Activated T-cell treated with anti-CD3 and anti-CD28 coated beads, Interleukin-2, amount 50 U/mL, for 72 hours (primary cell): ENCODE data around the gene LRRC46. TPM values are rescaled to one million over a fixed set of nuclear protein-coding genes. Genes with fewer than 3 reads are reported as not detected.

Experiments used
- ATAC-seq, 2 donors: fragments of 150-1000 bp; cut with Tn5 transposase; replicated peaks in 1 of 2; 2 replicates each; pipeline ENCODE4 v1.10.0; 2021; ENCODE audit warnings: moderate library complexity in 2 of 2, mild to moderate bottlenecking in 1 of 2
- DNase-seq, 2 donors: peaks; one replicate each; pipeline ENCODE4 v3.0.0; 2021 to 2022; ENCODE audit warnings: mixed read lengths in 1 of 2
- H3K27ac Mint-ChIP-seq: one replicate; pipeline ENCODE4 v1.8.0; 2022; ENCODE audit warnings: mild to moderate bottlenecking, moderate library complexity, mixed read lengths
- H3K27me3 Mint-ChIP-seq: one replicate; pipeline ENCODE4 v1.8.0; 2022; ENCODE audit warnings: low read depth, mixed read lengths
- H3K36me3 Mint-ChIP-seq, 2 donors: one replicate each; pipeline ENCODE4 v1.8.0; 2022; ENCODE audit warnings: mixed read lengths in 2 of 2, mild to moderate bottlenecking in 1 of 2; ENCODE audit not compliant: insufficient read depth in 2 of 2
- H3K4me1 Mint-ChIP-seq: one replicate; pipeline ENCODE4 v1.8.0; 2022; ENCODE audit warnings: low read depth, mixed read lengths
- H3K4me3 Mint-ChIP-seq, 2 donors: one replicate each; pipeline ENCODE4 v1.8.0; 2022; ENCODE audit warnings: mild to moderate bottlenecking in 2 of 2, mixed read lengths in 2 of 2, moderate library complexity in 2 of 2
- H3K9me3 Mint-ChIP-seq, 2 donors: one replicate each; pipeline ENCODE4 v1.8.0; 2022; ENCODE audit warnings: mixed read lengths in 2 of 2
- total RNA-seq, 2 donors: library from RNA; stranded (reverse); gene quantifications; one replicate each; pipeline ENCODE4 v1.2.3, GENCODE V29; 2022

Gene LRRC46
- total RNA-seq, 2 donors from 2014 or later: 0.46 to 0.83 TPM

GRCh38 chr17:47884427-47884740, 52.9 kb downstream of the LRRC46 start:
- Mint-ChIP-seq H3K4me1 (peaks cover 20% of the 10 kb centered on the region), H3K36me3 (no peaks in the 10 kb centered on the region), H3K27ac (no peak overlapping the region), H3K9me3 (no peaks in the 10 kb centered on the region), H3K27me3 (no peaks in the 10 kb centered on the region), H3K4me3 (no peak overlapping the region)
- DNase-seq: no peak
- no peak for ATAC-seq

GRCh38 chr17:47884905-47885730, 53.6 kb downstream of the LRRC46 start:
- H3K9me3 Mint-ChIP-seq: no peaks in the 10 kb centered on the region
- ATAC-seq (no peak), DNase-seq (no peak)
- no peak overlapping the region for H3K27ac Mint-ChIP-seq
- H3K4me3 Mint-ChIP-seq: no peak overlapping the region
- peaks cover 20% of the 10 kb centered on the region for H3K4me1 Mint-ChIP-seq
- no peaks in the 10 kb centered on the region for H3K36me3 Mint-ChIP-seq
- H3K27me3 Mint-ChIP-seq: no peaks in the 10 kb centered on the region

Other genes starting within 250 kb of the LRRC46 start
- 100 to 1,000 TPM; 581 to 729 TPM for gene KPNB1, start 181.8 kb upstream of the LRRC46 start, total RNA-seq
- 10 to 100 TPM; 24.2 to 28.7 TPM for gene TBKBP1, start 137.5 kb upstream of the LRRC46 start, total RNA-seq
- 10 to 100 TPM; 27.9 to 45.5 TPM for gene TBX21, start 98.4 kb upstream of the LRRC46 start, total RNA-seq
- 10 to 100 TPM; 23.9 to 24.9 TPM for gene OSBPL7, start 9.9 kb upstream of the LRRC46 start, total RNA-seq
- gene MRPL10, start 129 bp upstream of the LRRC46 start, total RNA-seq: 10 to 100 TPM; 81.7 to 83.5 TPM
- 10 to 100 TPM; 16.1 to 17.6 TPM for gene SCRN2, start 9.6 kb downstream of the LRRC46 start, total RNA-seq
- gene SP6, start 19.5 kb downstream of the LRRC46 start, total RNA-seq: under 1 TPM; 0.12 to 0.28 TPM
- 10 to 100 TPM; 27.6 to 33.5 TPM for gene SP2, start 64.6 kb downstream of the LRRC46 start, total RNA-seq
- 10 to 100 TPM; 18.4 to 30.1 TPM for gene PNPO, start 109.9 kb downstream of the LRRC46 start, total RNA-seq
- not detected for gene PRR15L, start 126.2 kb downstream of the LRRC46 start, total RNA-seq
- 100 to 1,000 TPM; 232 to 255 TPM for gene CDK5RAP3, start 139.4 kb downstream of the LRRC46 start, total RNA-seq
- 10 to 100 TPM; 11.7 to 14.2 TPM for gene COPZ2, start 206.1 kb downstream of the LRRC46 start, total RNA-seq
- 100 to 1,000 TPM; 214 to 237 TPM for gene NFE2L1, start 216.7 kb downstream of the LRRC46 start, total RNA-seq